Hematopoietic multipotent progenitor cell treated with erythropoietin and hydrocortisone succinate and interleukin-3 and kit ligand, for 17 days (in vitro differentiated cells): Measurements from ENCODE around the gene SAPCD1.
"Not testable (repeated sequence)": the region's sequence is repeated elsewhere in the genome, so short reads cannot be mapped to it uniquely, and the experiment has no call there.

Experiments
- DNase-seq: peaks from one replicate; pipeline ENCODE4 v3.0.0-alpha.2; 2015; ENCODE audit warnings: low spot score

Gene SAPCD1

GRCh38 chr6:31801031-31801927, 38.8 kb downstream of the SAPCD1 start:
- not testable (repeated sequence) for DNase-seq

- no peak for DNase-seq
These were observed 43.5 kb downstream of the SAPCD1 start for GRCh38 chr6:31805939-31806469.

GRCh38 chr6:31806470-31807272, 44.2 kb downstream of the SAPCD1 start, which contains the start of gene LSM2:
Gene LSM2 (minus strand): TSS chr6:31806966. CDS start chr6:31806757, 209 bp downstream.
- DNase-seq: peak; percentile 98

DNA sequence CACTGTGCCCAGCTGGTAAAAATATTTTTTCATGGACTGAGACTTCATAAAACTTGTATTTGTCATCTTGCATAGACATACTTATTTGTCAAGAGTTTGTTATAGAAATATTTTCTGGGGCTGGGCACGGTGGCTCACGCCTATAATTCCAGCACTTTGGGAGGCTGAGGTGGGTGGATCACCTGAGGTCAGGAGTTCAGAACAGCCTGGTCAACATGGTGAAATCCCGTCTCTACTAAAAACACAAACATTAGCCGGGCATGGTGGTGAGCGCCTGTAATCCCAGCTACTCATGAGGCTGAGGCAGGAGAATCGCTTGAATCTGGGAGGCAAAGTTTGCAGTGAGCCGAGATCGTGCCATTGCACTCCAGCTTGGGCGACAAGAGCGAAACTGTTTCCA, 46.1 kb downstream of the SAPCD1 start:
- not testable (repeated sequence) for DNase-seq

DNA sequence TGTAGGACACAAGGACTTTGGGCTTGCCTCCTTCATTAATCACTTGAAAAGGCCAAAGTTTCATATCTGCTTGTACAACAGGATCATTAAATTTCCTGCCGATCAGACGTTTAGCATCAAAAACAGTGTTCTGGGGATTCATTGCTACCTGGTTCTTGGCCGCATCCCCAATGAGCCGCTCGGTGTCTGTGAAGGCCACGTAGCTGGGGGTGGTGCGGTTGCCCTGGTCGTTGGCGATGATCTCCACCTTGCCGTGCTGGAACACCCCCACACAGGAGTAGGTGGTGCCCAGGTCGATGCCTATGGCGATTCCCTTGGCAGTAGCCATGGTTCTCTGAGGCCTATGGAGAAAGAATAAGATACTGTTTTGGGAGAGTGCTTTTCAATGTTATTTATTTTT, 49.2 kb downstream of the SAPCD1 start:
- DNase-seq: no peak

GRCh38 chr6:31813465-31813849, 51.0 kb downstream of the SAPCD1 start:
- no peak for DNase-seq
